Fibroblast of lung (primary cell): ENCODE measurements around the gene MSI2.

ENCODE experiments used
- EZH2 ChIP-seq: IDR thresholded peaks from 2 replicates; pipeline ENCODE4 v1.5.1; 2012; ENCODE audit warnings: low read length, control low read depth, mild to moderate bottlenecking; ENCODE audit errors: missing control alignments
- TF ChIP-seq, protein P1 (sequence below), 2 donors: IDR thresholded peaks in 1 of 2; conservative IDR thresholded peaks in 1 of 2; 1 replicate in 1 of 2; 2 replicates in 1 of 2; pipeline ENCODE4 v1.5.1; 2011 to 2012; ENCODE audit warnings: low read length in 2 of 2, control low read depth in 1 of 2, inconsistent platforms in 1 of 2, low read depth in 1 of 2, mild to moderate bottlenecking in 1 of 2

DNA sequence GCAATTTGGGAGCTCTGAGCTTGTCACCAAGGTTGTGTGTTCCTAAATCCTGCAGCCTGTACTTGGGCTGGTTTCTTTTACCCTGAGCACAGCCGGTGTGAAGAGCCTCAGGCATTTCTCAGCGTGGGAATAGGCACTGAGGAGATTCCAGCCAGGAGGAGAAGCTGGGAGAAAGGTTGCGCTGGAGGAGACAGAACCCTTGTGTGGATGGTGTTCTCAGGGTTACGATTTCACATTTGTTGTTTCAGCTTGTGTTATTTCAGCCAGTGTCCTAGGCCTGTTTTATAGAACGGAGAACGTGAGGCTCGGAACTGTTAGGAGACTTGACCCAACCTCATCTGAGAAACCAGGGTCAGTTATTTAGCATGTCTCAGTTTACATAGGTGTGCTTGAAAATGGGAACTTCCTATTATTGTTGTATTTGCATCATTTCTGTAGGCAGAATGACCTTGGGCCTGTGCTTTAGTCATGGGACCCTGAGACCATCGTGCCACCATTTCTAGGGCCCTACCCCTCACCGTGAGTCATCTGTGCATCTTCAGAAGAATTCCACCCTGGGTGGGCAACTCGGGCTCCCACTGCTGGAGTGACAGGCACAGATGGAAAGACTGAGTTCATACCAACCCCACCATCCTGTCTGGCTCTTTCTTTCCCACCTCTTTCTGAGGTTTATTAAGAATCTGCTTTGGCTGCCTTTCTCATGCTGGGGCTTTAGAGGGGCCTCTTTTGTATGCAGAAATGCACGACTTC, 134.9 kb downstream of the MSI2 start:
- TF ChIP-seq, protein P1, sequence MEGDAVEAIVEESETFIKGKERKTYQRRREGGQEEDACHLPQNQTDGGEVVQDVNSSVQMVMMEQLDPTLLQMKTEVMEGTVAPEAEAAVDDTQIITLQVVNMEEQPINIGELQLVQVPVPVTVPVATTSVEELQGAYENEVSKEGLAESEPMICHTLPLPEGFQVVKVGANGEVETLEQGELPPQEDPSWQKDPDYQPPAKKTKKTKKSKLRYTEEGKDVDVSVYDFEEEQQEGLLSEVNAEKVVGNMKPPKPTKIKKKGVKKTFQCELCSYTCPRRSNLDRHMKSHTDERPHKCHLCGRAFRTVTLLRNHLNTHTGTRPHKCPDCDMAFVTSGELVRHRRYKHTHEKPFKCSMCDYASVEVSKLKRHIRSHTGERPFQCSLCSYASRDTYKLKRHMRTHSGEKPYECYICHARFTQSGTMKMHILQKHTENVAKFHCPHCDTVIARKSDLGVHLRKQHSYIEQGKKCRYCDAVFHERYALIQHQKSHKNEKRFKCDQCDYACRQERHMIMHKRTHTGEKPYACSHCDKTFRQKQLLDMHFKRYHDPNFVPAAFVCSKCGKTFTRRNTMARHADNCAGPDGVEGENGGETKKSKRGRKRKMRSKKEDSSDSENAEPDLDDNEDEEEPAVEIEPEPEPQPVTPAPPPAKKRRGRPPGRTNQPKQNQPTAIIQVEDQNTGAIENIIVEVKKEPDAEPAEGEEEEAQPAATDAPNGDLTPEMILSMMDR (conservative IDR thresholded peaks at IDR 0.05 in 1 of 2, IDR thresholded peaks at IDR 0.05 in 1 of 2; ENCODE audit: low read depth in 1 of 2, low read length in 2 of 2): no peak
- no peak for TF ChIP-seq EZH2
